ENCODE results near the gene LRTM2. TPM values are rescaled to one million over a fixed set of nuclear protein-coding genes. Genes with fewer than 3 reads are reported as not detected.

The LRTM2 gene
- total RNA-seq, 1 experiment from 2014 or later: not detected

- DNase-seq (ENCODE audit: low read depth): no peak
- in situ Hi-C loops (cut with HindIII; ENCODE audit: low pct_unique_long_range_greater_than_20kb, low sequenced_read_pairs): no loop called here
Measured at GRCh38 chr12:1837541-1838204, 17.3 kb downstream of the LRTM2 start.

GRCh38 chr12:1838205-1838993 is 18.0 kb downstream of the LRTM2 start:
- no peak for DNase-seq (ENCODE audit: low read depth)
- in situ Hi-C loops (cut with HindIII; ENCODE audit: low pct_unique_long_range_greater_than_20kb, low sequenced_read_pairs): no loop called here

GRCh38 chr12:1838994-1839365 is 18.6 kb downstream of the LRTM2 start:
- in situ Hi-C loops (cut with HindIII; ENCODE audit: low pct_unique_long_range_greater_than_20kb, low sequenced_read_pairs): no loop called here
- DNase-seq (ENCODE audit: low read depth): no peak

GRCh38 chr12:1839464-1839863 is 19.1 kb downstream of the LRTM2 start:
- in situ Hi-C loops (cut with HindIII; ENCODE audit: low pct_unique_long_range_greater_than_20kb, low sequenced_read_pairs): no loop called here
- DNase-seq (ENCODE audit: low read depth): no peak

- in situ Hi-C loops (cut with HindIII; ENCODE audit: low pct_unique_long_range_greater_than_20kb, low sequenced_read_pairs): no loop called here
- DNase-seq (ENCODE audit: low read depth): no peak
Measured at GRCh38 chr12:1839956-1840951, 19.9 kb downstream of the LRTM2 start.

- DNase-seq (ENCODE audit: low read depth): no peak
- in situ Hi-C loops (cut with HindIII; ENCODE audit: low pct_unique_long_range_greater_than_20kb, low sequenced_read_pairs): no loop called here
Measured at GRCh38 chr12:1840981-1841425, 20.6 kb downstream of the LRTM2 start.

- in situ Hi-C loops (cut with HindIII; ENCODE audit: low pct_unique_long_range_greater_than_20kb, low sequenced_read_pairs): no loop called here
- no peak for DNase-seq (ENCODE audit: low read depth)
Measured at GRCh38 chr12:1841586-1842182, 21.3 kb downstream of the LRTM2 start.

GRCh38 chr12:1842183-1842904 is 22.0 kb downstream of the LRTM2 start:
- in situ Hi-C loops (cut with HindIII; ENCODE audit: low pct_unique_long_range_greater_than_20kb, low sequenced_read_pairs): no loop called here
- no peak for DNase-seq (ENCODE audit: low read depth)

GRCh38 chr12:1842905-1843640 is 22.7 kb downstream of the LRTM2 start:
- DNase-seq (ENCODE audit: low read depth): no peak
- in situ Hi-C loops (cut with HindIII; ENCODE audit: low pct_unique_long_range_greater_than_20kb, low sequenced_read_pairs): no loop called here

- in situ Hi-C loops (cut with HindIII; ENCODE audit: low pct_unique_long_range_greater_than_20kb, low sequenced_read_pairs): no loop called here
- DNase-seq (ENCODE audit: low read depth): no peak
Measured at GRCh38 chr12:1843641-1844005, 23.3 kb downstream of the LRTM2 start.

GRCh38 chr12:1844223-1844622 is 23.9 kb downstream of the LRTM2 start:
- in situ Hi-C loops (cut with HindIII; ENCODE audit: low pct_unique_long_range_greater_than_20kb, low sequenced_read_pairs): no loop called here
- DNase-seq (ENCODE audit: low read depth): no peak

- in situ Hi-C loops (cut with HindIII; ENCODE audit: low pct_unique_long_range_greater_than_20kb, low sequenced_read_pairs): no loop called here
Measured at GRCh38 chr12:1844661-1845409, 24.5 kb downstream of the LRTM2 start.

GRCh38 chr12:1845427-1845826 is 25.1 kb downstream of the LRTM2 start:
- no peak for DNase-seq (ENCODE audit: low read depth)
- in situ Hi-C loops (cut with HindIII; ENCODE audit: low pct_unique_long_range_greater_than_20kb, low sequenced_read_pairs): no loop called here

More at GRCh38 chr12:1844661-1845409, 24.5 kb downstream of the LRTM2 start:
- no peak for DNase-seq (ENCODE audit: low read depth)

- in situ Hi-C loops (cut with HindIII; ENCODE audit: low pct_unique_long_range_greater_than_20kb, low sequenced_read_pairs): no loop called here
- no peak for DNase-seq (ENCODE audit: low read depth)
Measured at GRCh38 chr12:1845886-1846285, 25.5 kb downstream of the LRTM2 start.

- DNase-seq (ENCODE audit: low read depth): no peak
- in situ Hi-C loops (cut with HindIII; ENCODE audit: low pct_unique_long_range_greater_than_20kb, low sequenced_read_pairs): no loop called here
Measured at GRCh38 chr12:1846421-1847405, 26.3 kb downstream of the LRTM2 start.
